AG08395 (cell line): ENCODE results near the gene FAM53A.

Experiments
- DNase-seq: peaks from one replicate; pipeline ENCODE4 v3.0.0; 2012; ENCODE audit warnings: mixed read lengths, low spot score

Gene FAM53A

DNA sequence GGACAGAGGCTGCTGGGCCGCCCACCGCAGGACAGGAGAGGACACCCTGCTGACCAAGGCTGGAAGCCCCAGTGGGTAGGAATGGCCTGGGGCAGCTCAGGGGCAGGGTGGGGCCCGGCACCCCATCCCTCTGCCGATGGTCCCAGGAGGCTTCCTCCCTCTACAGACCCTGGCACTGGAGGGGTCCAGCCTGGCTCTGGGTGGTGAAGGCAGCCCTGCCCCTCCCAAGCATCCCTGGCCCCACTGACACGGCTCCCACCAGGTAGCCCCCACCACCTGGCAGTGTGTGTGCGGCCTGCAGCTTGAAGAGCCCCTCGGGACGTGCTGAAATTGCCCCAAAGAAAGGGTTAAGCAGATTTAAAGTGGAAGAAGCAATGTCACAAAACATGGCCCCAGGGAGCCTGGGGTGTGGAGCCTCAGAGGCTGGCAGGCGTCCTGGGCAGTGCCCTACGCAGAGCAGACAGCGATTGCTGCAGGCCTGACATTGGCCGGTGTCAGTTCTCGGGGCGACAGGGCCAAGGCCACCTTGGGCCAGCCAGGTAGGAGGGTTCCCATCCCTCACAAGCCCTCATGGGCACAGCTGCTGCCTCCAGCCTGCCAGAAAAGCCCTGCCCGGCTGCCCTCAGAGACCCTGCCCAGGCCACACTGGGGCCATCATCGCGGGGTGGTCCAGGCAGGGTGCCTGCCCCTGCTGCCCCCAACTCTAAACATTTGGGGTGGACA lies 80.5 kb downstream of the FAM53A start:
- no peak for DNase-seq

DNA sequence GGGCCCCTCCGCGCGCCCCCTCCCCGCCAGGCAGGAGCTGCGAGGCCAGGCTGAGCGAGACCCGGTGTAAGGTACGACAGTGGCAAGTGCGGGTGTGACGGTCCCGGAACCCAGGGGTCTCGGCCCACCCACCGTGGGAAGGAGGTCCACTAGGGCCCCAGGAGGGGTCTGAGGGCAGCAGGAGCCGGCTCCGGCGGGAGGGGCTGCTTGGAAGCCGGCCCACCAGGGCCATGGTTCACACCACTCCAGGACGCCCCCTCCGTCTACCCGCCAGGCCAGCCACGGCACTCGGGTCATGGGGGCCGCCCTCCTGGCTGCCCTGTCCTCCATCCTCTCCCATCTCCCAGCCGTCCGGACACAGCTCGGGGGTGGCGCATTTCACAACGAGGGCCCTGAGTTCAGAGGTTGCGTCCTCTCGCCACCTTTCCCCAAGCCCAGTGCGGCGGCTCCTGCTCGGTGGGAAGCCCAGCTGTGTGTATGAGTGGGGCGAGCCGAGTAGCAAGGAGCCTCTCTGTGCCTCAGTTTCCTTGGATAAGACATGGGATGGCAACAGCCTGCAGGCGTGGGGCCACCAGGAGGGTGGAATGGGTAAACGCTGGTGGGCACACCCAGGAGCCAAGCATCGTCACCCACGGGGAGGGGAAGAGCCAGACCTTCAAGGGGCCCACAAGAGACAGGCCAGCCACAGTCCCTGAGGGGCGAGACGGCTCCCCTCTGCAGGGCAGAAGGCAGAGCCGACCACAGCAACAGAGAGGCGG lies 81.3 kb downstream of the FAM53A start:
- DNase-seq = no peak

DNA sequence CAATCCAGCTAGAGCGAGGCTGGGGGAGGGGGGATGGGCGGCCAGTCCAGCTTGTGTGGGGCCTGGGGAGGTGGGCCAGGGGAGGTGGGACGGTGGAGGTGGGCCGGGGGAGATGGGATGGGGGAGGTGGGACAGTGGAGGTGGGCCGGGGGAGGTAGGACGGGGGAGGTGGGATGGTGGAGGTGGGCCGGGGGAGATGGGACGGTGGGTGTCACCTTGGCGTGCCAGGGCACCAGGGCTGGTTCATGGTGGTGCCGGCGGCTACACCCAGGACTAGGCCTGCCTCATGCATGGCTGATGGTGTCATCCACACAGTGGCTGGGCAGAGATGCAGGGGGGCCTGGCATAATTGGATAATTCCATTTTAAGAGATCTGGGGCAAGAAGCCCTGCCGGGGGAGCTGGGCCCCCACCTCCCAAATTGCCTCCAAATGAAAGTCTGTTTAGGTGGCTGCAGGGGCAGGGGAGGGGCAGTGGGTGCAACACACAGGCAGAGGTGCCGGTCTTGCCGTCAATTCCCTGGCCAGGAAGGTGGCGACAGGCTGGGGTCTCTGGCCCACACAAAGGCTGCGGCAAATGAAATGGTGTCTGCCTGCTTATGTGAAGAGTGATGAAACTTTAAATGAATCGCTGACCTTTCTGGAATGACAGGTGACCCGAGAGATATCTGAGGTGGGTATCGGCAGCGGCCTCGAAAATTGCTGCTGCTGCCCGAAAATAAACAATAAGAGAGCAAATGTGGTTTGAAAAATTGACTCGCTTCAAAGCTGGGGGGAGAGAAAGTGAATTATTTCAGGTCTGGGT lies 82.1 kb downstream of the FAM53A start:
- DNase-seq = no peak

DNA sequence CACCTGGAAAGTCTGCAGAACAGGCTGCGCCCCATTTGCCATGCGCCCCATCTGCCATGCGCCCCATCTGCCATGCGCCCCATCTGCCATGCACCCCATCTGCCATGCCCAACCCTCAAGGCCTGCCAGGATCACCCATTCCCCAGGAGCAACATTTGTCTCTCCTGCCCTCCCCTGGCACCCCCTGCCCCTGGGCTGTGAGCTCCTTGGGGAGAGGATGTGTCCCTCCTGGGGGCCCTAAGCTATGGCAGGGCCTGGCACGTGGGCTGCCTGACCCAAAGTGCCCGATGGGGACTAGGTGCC lies 82.6 kb downstream of the FAM53A start:
- no peak for DNase-seq

DNA sequence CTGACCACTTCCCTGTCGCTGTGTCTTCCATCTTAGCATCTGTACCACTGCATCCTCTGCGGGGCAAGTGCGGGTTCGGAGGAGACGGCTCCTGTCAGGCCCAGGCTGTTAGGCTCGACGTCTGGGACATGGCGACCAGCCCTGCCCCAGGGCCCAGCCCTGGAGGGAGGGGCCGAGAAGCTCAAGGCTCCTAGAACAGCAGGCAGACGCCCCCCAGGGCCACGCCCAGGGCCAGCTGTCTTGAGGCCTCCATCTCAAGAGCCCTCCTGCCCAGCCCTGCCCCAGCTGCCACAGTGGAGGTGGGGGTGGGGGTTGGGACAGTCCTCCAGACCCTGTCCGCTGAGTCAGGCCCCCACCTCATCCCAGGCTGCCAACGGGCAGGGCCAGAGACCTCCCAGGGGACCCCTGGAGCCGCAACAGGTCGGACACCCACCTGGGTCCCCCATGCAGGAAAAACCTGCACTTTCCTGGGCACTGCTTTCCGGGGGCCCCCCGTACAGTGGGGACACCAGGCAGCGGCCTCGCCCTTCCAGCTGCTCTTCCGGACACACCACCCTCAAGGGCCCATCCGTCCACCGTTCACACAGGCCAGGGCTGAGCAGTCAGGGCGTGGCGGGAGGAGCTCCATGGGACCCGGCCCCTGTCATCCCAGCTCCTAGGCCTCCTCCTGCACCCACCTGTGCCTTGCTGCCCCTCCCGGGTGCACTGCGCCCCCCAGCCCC lies 83.1 kb downstream of the FAM53A start:
- DNase-seq = no peak

DNA sequence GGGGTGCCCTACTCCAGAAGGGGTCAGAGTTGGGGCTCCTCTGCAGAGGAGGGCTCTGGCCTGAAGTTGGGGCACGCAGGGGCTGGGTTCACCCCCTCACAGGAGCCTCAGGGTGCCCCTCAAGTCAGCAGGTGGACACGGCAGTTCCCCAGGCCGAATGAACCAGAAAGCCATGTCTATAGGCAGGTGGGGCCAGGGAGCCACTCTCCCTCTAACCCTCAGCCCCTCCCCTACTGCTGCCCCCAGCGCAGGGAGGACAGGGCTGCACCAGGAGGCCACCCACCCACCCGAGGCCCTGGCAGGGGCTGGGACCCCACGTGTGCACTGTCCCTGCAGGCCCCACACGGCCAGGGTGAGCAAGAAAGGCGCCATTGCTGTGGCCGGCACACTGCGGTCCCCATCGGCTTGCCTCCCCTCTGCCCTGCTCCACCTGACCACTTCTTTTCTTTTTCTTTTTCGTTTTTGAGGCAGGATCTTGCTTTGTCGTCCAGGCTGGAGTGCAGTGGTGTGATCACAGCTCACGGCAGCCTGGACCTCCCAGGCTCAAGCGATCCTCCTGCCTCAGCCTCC lies 83.8 kb downstream of the FAM53A start:
- no peak for DNase-seq

DNA sequence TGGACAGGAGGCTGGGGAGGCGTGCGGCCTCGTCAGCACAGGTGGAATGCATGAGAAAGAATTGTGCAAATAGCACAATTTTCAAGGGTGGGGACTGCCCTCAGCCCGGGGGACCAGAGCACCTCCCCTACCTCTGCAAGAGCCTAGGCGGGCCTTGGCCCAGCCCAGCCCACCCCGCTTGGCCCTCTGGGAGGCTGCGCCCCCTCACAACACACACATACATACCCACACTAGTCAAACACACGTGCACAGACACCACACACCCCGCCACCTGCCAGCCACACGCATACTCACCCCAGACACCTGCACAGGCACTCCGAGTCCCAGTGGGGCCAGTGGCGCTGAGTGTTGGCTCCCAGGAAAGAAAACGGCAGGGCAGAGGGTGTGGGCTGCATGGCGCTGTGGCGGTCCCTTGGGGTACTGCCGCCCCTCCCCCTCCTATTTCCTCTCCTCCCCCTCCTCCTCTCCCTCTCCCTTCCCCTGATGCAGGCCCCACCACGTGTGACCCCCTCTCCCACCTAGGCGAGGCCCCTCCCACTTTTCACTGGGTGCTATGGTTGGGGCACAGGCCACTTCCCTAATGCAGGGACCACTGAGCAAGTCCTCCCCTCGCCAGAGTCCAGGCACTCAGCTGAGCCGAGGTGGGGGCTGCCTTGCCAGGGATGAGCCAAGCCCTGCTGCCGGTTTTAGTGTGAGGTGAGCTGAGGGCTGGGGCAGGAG lies 84.5 kb downstream of the FAM53A start:
- no peak for DNase-seq

DNA sequence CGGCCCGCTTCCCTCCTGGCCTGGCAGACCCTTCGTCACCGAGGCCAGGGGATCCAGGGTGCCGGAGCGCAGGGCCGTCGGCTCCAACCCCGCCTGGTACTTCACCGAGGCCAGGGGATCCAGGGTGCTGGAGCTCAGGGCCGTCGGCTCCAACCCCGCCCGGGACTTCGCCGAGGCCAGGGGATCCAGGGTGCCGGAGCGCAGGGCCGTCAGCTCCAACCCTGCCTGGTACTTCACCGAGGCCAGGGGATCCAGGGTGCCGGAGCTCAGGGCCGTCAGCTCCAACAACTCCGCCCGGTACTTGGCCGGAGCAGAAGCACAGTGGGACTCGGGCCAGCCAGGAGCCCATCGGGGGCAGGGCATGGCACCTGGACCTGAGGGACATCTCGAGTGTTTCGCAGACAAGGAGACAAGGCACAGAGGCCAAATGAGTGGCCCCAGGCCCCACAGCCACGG lies 85.1 kb downstream of the FAM53A start:
- DNase-seq = no peak

DNA sequence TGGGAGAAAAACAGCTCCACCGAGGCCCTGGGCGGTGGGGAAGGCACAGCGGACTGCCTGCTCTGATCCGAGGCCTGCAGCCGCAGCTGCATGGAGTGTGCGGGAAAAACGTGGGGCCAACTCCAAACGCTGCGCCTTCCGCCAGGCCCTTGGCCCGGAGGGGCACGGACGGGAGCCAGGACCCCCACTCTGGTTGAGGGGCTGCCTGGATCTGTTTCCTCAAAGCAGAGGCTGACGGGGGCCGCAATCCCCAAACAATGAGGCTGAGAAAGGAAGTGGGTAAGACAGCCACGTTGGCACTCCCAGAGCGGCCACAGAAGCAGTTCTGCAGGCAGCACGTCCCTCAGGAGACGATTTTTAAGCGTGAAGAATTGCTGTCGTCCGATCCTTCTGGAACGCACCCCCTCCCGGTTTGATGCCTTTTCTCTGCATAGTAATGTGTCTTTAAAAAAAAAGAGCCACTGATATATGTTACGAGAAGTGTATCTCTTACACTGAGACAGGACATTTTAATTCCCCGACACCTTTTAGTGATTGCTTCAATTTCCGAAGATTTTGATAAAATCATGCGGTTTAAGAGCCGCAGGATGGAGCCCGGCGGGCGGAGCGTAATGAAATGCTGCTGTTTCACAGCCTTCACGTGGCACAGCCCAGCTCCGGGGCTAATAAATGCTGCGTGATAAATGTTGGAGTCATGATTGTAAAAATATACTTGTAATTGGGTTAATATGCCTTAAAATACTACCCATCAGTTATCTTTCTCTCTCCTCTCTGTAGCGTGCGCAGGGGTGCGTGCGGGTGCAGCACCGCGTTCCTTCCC lies 85.7 kb downstream of the FAM53A start:
- no peak for DNase-seq

DNA sequence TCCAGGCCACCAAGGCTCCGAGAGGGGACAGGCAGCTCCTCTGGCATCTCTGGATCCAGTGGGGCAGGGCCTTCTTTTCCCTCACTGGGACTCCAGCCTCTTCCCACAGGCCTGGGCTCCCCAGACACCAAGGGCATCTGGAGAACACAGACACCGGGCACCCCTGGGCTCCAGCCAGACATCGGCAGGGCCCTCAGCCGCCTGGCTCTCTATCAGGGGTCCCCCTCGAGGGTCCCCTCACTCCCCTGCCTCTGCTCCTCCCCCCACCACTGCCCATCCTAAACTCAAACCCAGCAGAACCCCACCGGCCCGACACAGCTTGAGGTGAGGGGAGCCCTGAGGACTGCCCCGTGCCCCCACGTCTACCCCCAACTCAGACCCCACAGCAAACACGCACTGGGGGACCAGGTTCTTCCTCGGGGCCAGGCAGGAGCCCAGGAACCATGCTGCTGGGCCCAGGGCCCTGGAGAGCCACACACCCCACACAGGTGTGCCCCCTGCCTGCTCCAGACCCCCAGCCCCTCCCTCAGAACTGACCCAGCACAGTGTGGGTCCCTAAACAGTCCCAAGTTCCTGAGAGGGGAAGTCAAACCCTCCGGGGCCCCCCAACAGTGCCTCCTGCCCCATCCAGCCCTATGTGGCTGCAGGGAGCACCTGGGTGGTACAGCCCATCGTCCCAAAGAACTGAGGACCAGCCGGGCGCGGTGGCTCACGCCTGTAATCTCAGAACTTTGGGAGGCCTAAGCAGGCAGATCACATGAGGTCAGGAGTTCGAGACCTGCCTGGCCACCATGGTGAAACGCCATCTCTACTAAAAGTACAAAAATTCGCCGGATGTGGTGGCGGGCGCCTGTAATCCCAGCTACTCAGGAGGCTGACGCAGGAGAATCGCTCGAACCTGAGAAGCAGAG lies 86.8 kb downstream of the FAM53A start:
- no peak for DNase-seq

DNA sequence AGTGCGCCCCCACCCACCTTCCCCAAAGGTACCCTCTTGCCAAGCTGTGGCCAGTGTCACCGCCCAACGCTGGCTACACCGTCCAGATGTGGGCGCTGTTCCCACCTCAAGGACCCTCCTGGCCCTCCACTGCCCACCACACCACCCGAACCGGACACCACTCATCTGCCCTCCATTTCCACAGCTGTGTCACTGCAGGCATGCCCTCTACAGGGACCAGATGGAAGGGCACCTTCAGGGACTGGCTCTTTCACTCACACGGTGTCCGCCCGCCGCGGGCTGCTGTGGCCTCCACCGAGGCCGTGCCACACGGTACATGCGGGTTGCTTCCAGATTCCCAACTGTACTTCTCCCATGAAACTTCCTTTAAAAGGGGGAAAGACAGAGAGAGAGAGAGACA lies 87.7 kb downstream of the FAM53A start:
- no peak for DNase-seq

DNA sequence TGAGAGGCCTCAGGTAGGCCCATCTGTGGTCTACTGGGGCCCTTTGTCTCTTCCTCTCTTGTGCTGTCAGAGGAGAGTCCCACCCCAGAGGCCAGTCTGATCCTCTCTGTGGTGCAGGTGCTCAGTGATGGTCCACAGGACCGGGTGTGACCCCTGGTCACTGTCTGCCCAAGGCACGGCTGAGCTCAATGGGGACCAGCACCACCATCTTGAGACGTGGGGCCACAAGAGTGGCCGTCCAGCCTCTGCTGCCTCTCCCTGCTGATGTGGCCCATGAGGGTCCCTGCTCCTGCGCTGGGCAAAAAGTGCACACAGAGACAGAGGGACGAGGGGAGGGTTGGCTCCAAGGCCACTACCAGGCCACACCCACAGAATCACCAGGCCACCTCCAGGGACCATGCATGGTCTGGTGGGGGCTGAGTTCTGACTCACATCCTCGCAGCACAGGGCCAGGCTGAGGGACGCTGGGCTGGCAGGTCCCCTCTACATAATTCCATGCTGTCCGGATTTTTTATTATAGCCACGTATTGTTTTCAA lies 88.3 kb downstream of the FAM53A start:
- no peak for DNase-seq

DNA sequence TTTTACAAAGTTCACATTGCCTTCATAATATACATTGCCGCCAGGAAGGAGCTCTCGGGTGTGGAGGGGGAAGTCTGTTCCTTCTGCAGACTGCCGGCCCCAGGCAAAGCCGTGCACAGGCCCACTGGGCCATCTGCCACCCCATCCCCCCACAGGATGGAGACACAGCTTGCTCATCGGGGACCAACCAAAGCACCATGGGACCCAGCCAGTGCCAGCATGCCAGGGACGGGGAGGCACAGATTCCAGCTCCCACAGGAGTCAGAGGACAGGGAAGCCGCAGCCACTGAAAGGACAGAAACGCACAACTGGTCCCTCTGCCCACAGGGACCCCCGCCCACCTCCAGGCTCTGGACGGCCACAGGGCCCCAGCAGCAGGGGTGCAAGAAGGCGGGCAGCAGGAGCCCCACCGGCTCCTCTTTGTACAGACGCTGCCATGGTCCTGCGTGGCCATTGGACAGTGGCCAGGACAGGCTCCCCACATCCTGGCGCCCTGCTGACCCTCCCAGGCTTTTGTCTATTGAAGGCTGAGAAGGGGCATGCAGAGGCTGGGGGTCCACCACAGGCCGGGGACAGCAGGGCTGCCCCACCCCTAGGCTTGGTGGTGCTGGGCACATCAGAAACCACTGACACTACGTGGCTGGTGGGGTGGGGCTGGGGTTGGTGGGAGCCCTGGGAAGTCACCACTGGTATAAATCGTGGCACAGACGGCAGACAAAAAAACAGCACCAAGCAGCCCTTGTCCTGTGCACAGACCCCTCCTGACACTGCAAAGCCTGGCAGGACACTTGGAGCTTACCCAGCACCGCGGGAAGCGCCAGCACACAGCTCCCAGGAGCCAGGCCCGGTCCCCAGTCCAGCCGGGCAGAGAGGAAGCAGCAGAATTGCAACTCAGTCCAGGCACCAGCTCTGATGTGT lies 89.0 kb downstream of the FAM53A start:
- no peak for DNase-seq

DNA sequence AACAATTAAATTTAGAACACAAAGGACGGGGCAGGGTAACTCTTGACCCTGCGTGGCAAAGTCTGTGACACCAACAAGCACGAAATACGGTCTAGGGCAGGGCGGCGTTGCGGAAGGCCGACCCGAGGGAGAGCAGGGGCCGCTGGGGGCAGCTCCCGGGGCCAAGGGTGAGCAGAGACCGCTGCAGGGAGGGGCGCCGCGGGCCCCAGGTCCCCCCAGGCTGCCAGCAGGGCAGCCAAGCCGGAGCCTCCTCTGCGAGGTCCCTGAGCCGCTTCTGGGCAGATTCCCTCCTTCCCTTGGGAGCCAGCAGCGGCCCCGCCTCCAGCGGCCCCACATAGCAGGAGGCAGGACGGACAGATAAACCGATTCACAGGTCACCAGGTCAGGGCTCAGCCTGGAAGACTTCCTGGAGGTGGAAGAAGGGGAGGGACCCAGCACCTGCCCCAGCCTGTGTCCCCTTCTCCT lies 90.2 kb downstream of the FAM53A start:
- DNase-seq = no peak

DNA sequence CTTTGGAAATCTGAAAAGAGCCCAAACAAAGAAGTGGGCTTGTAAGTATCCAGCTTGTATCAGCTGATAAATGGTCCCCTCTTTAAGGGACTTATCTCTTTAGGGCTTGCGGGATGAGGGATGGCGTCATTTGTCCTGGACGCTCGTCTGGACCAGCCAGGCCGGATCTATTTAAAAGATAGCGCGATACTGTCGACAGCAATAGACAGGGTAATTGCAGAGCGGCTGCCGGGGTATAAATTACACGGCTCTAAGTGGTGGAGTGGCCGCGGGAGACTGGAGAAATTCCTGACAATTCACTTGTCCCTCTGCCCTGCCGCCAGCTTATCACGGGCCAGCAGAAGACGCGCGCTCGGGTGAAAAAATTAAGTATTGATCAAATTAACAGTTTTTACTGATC lies 90.7 kb downstream of the FAM53A start:
- DNase-seq = no peak

DNA sequence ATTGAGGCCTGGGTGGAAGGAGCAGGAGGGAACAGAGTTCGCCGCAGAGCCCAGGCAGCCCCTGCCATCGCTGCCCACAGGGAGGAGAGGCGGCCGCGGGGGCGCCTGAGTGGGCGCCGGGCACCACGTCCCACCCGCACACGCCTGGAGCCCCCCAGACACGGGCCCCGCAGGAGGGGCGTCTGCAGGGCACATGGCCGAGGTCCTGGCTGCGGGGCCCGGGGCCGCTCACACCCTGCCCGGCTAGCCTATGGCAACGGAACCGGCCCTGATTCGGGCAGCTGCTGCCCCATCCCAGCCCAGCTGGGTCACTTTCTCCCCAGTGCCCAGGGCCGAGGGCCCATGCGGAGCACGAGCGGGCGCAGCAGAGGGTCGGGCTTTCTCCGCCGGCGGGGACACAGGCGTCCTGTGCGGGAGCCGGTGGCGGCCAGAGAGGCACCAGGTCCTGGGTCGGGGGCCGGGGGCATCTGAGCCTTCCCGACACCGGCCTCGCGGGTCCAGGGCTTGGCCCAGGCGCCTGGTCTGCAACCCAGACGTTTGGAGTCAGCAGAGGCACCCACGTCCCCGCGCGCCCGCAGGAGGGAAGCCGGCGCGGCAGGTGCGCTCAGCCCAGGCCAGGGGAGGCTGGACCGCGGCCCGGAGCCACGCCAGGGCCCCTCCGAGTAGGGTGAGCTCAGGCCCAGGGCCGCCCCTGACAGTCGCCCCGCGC lies 91.2 kb downstream of the FAM53A start:
- DNase-seq = no peak

DNA sequence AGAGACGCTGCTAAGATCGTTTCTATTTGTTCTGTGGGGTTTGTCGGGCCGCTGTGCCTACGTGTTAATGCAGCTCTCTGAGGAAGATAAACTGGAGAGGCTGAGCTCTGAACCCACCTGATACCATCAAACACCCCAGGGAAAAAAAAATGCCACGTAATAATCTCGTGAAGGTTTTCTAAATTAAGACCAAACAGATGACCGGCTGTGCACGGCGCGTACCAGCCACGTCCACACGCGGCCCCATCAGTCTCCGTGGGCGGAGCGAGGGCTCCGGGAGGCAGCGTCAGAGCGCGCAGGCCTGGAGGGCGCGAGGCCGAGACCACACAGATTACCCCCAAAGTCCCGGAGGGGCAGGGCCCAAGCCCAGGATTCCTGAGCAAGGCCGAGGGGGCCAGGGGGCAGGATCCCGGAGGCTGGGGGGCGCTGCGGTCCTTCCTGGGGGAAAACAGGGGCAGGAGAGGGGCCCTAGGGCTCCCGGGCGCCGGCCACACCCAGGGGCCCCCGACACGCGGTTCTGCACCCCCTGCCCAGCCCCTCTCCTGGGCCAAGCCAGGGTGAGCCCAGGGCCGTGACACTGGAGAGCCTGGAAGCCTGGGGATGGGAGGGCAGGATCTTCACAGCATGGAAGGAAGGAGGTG lies 91.9 kb downstream of the FAM53A start:
- no peak for DNase-seq
